ENCODE results near the gene ZFPL1.

DNA sequence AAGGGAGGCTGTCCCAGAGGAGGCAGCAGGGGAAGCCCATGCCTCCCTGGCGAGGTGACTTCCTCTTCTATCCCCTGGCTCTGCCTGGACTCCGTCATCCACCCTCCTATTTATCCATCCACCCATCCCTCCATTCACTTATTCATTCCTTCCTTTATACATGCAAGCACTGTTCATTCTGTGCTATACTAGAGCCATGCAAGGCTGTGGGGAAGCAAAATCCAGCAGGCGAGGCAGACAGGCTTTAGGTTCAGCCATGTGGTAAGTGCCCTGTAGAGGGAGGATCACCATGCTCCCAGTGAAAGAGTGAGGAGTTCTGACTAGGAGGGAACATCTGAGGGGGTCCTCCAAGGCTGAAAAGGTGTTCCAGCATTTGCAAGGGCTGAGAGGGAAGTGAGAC is 24.5 kb upstream of the ZFPL1 start:
- no peak for TF ChIP-seq TOX (CRISPR knock-in tag; IDR thresholded peaks at IDR 0.05; ENCODE audit: borderline replicate concordance)
- no peak for TF ChIP-seq ZFP3 (CRISPR knock-in tag; IDR thresholded peaks at IDR 0.05)
- no peak for TF ChIP-seq ESRRG (CRISPR knock-in tag; IDR thresholded peaks at IDR 0.05)
- no peak for TF ChIP-seq CSDC2 (CRISPR knock-in tag; IDR thresholded peaks at IDR 0.05)
- TF ChIP-seq ZNF565 (CRISPR knock-in tag; conservative IDR thresholded peaks at IDR 0.05; ENCODE audit: low read depth) = no peak
- TF ChIP-seq ISL1 (CRISPR knock-in tag; IDR thresholded peaks at IDR 0.05) = no peak
- no peak for TF ChIP-seq ZFP30 (CRISPR knock-in tag; IDR thresholded peaks at IDR 0.05)
